Spleen (tissue), 11 donors: Measurements from ENCODE around the gene RADIL. TPM values are rescaled to one million over a fixed set of nuclear protein-coding genes. Genes with fewer than 3 reads are reported as not detected.

Source experiments
- DNase-seq: peaks from one replicate; pipeline ENCODE4 v3.0.0-alpha.2; 2020
- H3K27ac ChIP-seq, 8 donors: fragments of 200-600 bp; sonication (generic) in 7 of 8; 1 replicate in 4 of 8; 2 replicates in 4 of 8; pipeline versions ENCODE4 v1.5.0 to v1.8.0; 2016 to 2021; ENCODE audit warnings: inconsistent platforms in 4 of 8, mild to moderate bottlenecking in 4 of 8, moderate library complexity in 1 of 8
- H3K27me3 ChIP-seq, 7 donors: fragments of 200-600 bp; sonication (generic) in 6 of 7; replicated peaks in 1 of 7; 1 replicate in 4 of 7; 2 replicates in 3 of 7; pipeline versions ENCODE4 v1.5.0 to v1.8.0; 2016 to 2021; ENCODE audit warnings: inconsistent platforms in 3 of 7, mild to moderate bottlenecking in 1 of 7
- H3K36me3 ChIP-seq, 6 donors: fragments of 200-600 bp; sonication (generic) in 5 of 6; 1 replicate in 4 of 6; 2 replicates in 2 of 6; pipeline versions ENCODE4 v1.5.0 to v1.8.0; 2016 to 2021; ENCODE audit warnings: inconsistent platforms in 2 of 6
- H3K4me1 ChIP-seq, 6 donors: fragments of 200-600 bp; sonication (generic) in 5 of 6; 1 replicate in 3 of 6; 2 replicates in 3 of 6; pipeline versions ENCODE4 v1.5.0 to v1.8.0; 2016 to 2021; ENCODE audit warnings: inconsistent platforms in 3 of 6
- H3K4me3 ChIP-seq, 8 donors: fragments of 200-600 bp; sonication (generic) in 7 of 8; 1 replicate in 4 of 8; 2 replicates in 4 of 8; pipeline versions ENCODE4 v1.5.0 to v1.8.0; 2016 to 2021; ENCODE audit warnings: inconsistent platforms in 4 of 8, mild to moderate bottlenecking in 4 of 8, moderate library complexity in 2 of 8
- H3K9me3 ChIP-seq, 8 donors: fragments of 200-600 bp; sonication (generic) in 7 of 8; 1 replicate in 4 of 8; 2 replicates in 4 of 8; pipeline versions ENCODE4 v1.5.0 to v1.8.0; 2016 to 2021; ENCODE audit warnings: inconsistent platforms in 4 of 8
- CTCF ChIP-seq, 11 experiments: fragments of 200-600 bp in 7 of 11; fragments of 450-650 bp in 4 of 11; sonication (generic) in 4 of 11; IDR thresholded peaks in 8 of 11; conservative IDR thresholded peaks in 3 of 11; 1 replicate in 7 of 11; 2 replicates in 4 of 11; pipeline versions ENCODE4 v1.4.0 to v1.8.0; 2016 to 2021; ENCODE audit warnings: antibody characterized with exemption in 11 of 11, inconsistent platforms in 4 of 11, mild to moderate bottlenecking in 1 of 11
- POLR2A ChIP-seq, 3 donors: fragments of 450-650 bp; IDR thresholded peaks; one replicate each; pipeline ENCODE4 v1.5.1; 2017; ENCODE audit warnings: antibody characterized with exemption in 3 of 3, mild to moderate bottlenecking in 1 of 3
- POLR2AphosphoS5 ChIP-seq, 3 donors: sonication (generic); formaldehyde crosslinking; IDR thresholded peaks; one replicate each; pipeline ENCODE4 v1.5.1; 2017; ENCODE audit warnings: antibody characterized with exemption in 3 of 3
- WGBS, 5 donors: extraction: QIAGEN DNeasy Blood & Tissue Kit in 3 of 5; methylation state at CpG; one replicate each; pipeline versions ENCODE4 v1.1.5 to v1.1.7; 2013 to 2018; 5-methylcytosine and 5-hydroxymethylcytosine counted together
- intact Hi-C: fragments of 100-400 bp; cut with DNase I; formaldehyde crosslinking; loops from one replicate; pipeline ENCODE4 v1.15.0; 2023; ENCODE audit warnings: low total_unique reads
- polyA plus RNA-seq, 3 donors: library from polyadenylated mRNA; stranded (reverse); fragments of 200-250 nt; gene quantifications; one replicate each; pipeline ENCODE4 v1.2.1, GENCODE V29; 2013
- total RNA-seq, 7 donors: library from RNA; depleted of rRNA in 3 of 7; stranded (reverse); fragments of >200 nt in 3 of 7; fragmentation: NEBNext Ultra II Directional in 4 of 7; extraction: Animal tissue kit (Norgen Biotek cat#: 25700) in 4 of 7; gene quantifications; one replicate each; pipeline versions ENCODE4 v1.1.0 to v1.2.1, GENCODE V29; 2016 to 2021
- donor health status: healthy with polysubstance abuse.
- donor health status: DM: no; HTN: no; CAD: no; lungs with moderate emphysema.
- donor health status: DM: no; HTN: no; CAD: no.
- donor health status: Bipolar disorder and iron deficiency.
- donor health status: healthy.
- donor health status: DM: no; HTN: no; CAD: no.
- donor health status: DM: yes; HTN: yes; CAD: no.

RADIL gene
- total and polyA plus RNA-seq, 10 donors: 0.24 to 2.8 (median 1.5) TPM

GRCh38 chr7:4905171-4905570 lies 21.7 kb upstream of the RADIL start:
- H3K4me1 ChIP-seq: no peaks in the 10 kb centered on the region
- peaks cover 0 to 40% (median 0%) of the 10 kb centered on the region in 7 donors for H3K27me3 ChIP-seq
- intact Hi-C loops: no loop called here
- TF ChIP-seq CTCF (IDR thresholded peaks at IDR 0.05 in 8 of 11, conservative IDR thresholded peaks at IDR 0.05 in 3 of 11) (no peak), POLR2AphosphoS5 (IDR thresholded peaks at IDR 0.05) (no peak), POLR2A (IDR thresholded peaks at IDR 0.05) (no peak)
- no peak overlapping the region for H3K4me3 ChIP-seq
- no peak for DNase-seq
- WGBS, 5 donors: 69 to 100% (median 75%) methylated on average over 1 of the region's 1 CpG
- no peaks in the 10 kb centered on the region for H3K36me3 ChIP-seq
- H3K9me3 ChIP-seq: peaks cover 0 to 9% (median 0%) of the 10 kb centered on the region in 8 donors
- no peak overlapping the region for H3K27ac ChIP-seq

- no peak for DNase-seq
Observed at GRCh38 chr7:4904346-4904745, 20.8 kb upstream of the RADIL start.

GRCh38 chr7:4895766-4896165 lies 12.2 kb upstream of the RADIL start:
- Histone ChIP-seq H3K36me3 (no peaks in the 10 kb centered on the region), H3K4me3 (no peak overlapping the region), H3K27me3 (peaks cover 0 to 11% (median 0%) of the 10 kb centered on the region in 7 donors), H3K4me1 (no peaks in the 10 kb centered on the region), H3K9me3 (peaks cover 0 to 15% (median 10%) of the 10 kb centered on the region in 8 donors), H3K27ac (no peak overlapping the region)
- DNase-seq: no peak
- no peak for TF ChIP-seq CTCF (IDR thresholded peaks at IDR 0.05 in 8 of 11, conservative IDR thresholded peaks at IDR 0.05 in 3 of 11)
- no peak for TF ChIP-seq POLR2A (IDR thresholded peaks at IDR 0.05)
- no peak for TF ChIP-seq POLR2AphosphoS5 (IDR thresholded peaks at IDR 0.05)
- intact Hi-C loops: no loop called here
- 81 to 86% (median 83%) methylated on average over 11 of the region's 11 CpGs for WGBS, 5 donors

More at GRCh38 chr7:4904346-4904745, 20.8 kb upstream of the RADIL start:
- Histone ChIP-seq H3K27ac (no peak overlapping the region), H3K4me3 (no peak overlapping the region), H3K4me1 (no peaks in the 10 kb centered on the region), H3K36me3 (no peaks in the 10 kb centered on the region), H3K27me3 (peaks cover 0 to 48% (median 0%) of the 10 kb centered on the region in 7 donors), H3K9me3 (peaks cover 0 to 9% (median 0%) of the 10 kb centered on the region in 8 donors)
- intact Hi-C loops: no loop called here
- TF ChIP-seq CTCF (IDR thresholded peaks at IDR 0.05 in 8 of 11, conservative IDR thresholded peaks at IDR 0.05 in 3 of 11) (no peak), POLR2A (IDR thresholded peaks at IDR 0.05) (no peak), POLR2AphosphoS5 (IDR thresholded peaks at IDR 0.05) (no peak)

GRCh38 chr7:4894482-4894881 lies 11.0 kb upstream of the RADIL start:
- WGBS, 5 donors: 81 to 93% (median 89%) methylated on average over 9 of the region's 9 CpGs
- no peak for DNase-seq
- intact Hi-C loops: no loop called here

More at GRCh38 chr7:4894482-4894881, 11.0 kb upstream of the RADIL start:
- Histone ChIP-seq H3K4me3 (no peak overlapping the region), H3K27ac (no peak overlapping the region), H3K9me3 (peaks cover 0 to 15% (median 10%) of the 10 kb centered on the region in 8 donors), H3K4me1 (no peaks in the 10 kb centered on the region), H3K36me3 (no peaks in the 10 kb centered on the region), H3K27me3 (peaks cover 0 to 6% (median 0%) of the 10 kb centered on the region in 7 donors)
- TF ChIP-seq POLR2AphosphoS5 (IDR thresholded peaks at IDR 0.05): no peak
- no peak for TF ChIP-seq POLR2A (IDR thresholded peaks at IDR 0.05)
- no peak for TF ChIP-seq CTCF (IDR thresholded peaks at IDR 0.05 in 8 of 11, conservative IDR thresholded peaks at IDR 0.05 in 3 of 11)
